Tibial nerve (tissue), 4 donors: ENCODE measurements around the gene CRYBB1.

ENCODE experiments used
- CTCF ChIP-seq, 5 experiments: fragments of 200-600 bp in 3 of 5; fragments of 450-650 bp in 2 of 5; sonication (generic) in 3 of 5; IDR thresholded peaks; one replicate each; pipeline ENCODE4 v1.5.1; 2016 to 2019; ENCODE audit warnings: antibody characterized with exemption in 5 of 5, mild to moderate bottlenecking in 3 of 5, moderate library complexity in 2 of 5
- EP300 ChIP-seq, 2 donors: sonication (generic); formaldehyde crosslinking; IDR thresholded peaks; one replicate each; pipeline ENCODE4 v1.6.1; 2017; ENCODE audit warnings: antibody characterized with exemption in 2 of 2, mild to moderate bottlenecking in 1 of 2
- POLR2A ChIP-seq, 2 donors: fragments of 450-650 bp; IDR thresholded peaks; one replicate each; pipeline ENCODE4 v1.6.1; 2017; ENCODE audit warnings: antibody characterized with exemption in 2 of 2, mild to moderate bottlenecking in 2 of 2, moderate library complexity in 2 of 2

GRCh38 chr22:26553056-26553752 is 64.6 kb downstream of the CRYBB1 start:
- no peak for TF ChIP-seq POLR2A (IDR thresholded peaks at IDR 0.05)
- no peak for TF ChIP-seq CTCF (IDR thresholded peaks at IDR 0.05)
- no peak for TF ChIP-seq EP300 (IDR thresholded peaks at IDR 0.05)
